Calu3 (cell line): Measurements from ENCODE around the gene SLC12A1. TPM values are rescaled to one million over a fixed set of nuclear protein-coding genes. Genes with fewer than 3 reads are reported as not detected.

ENCODE experiments used
- BruUV-seq: library from RNA; stranded (reverse); fragments of 400-500 nt; replicated peaks from 2 replicates; lab custom pipeline; 2021; lab: Mats Ljungman, UMichigan
- CTCF ChIA-PET: fragments of 300-600 bp; sonication (Branson Sonifier 250); formaldehyde crosslinking; loops from one replicate; lab custom pipeline; 2022; ENCODE audit warnings: antibody characterized with exemption; lab: Charles Lee
- DNase-seq: peaks from one replicate; pipeline ENCODE4 v3.0.0; 2022
- H3K27ac Mint-ChIP-seq: one replicate; pipeline ENCODE4 v1.8.0; 2022; ENCODE audit warnings: mixed read lengths; ENCODE audit not compliant: unreplicated experiment
- H3K27me3 Mint-ChIP-seq: one replicate; pipeline ENCODE4 v1.8.0; 2022; ENCODE audit warnings: mixed read lengths; ENCODE audit not compliant: unreplicated experiment
- H3K36me3 Mint-ChIP-seq: one replicate; pipeline ENCODE4 v1.8.0; 2022; ENCODE audit warnings: mild to moderate bottlenecking, moderate library complexity, mixed read lengths; ENCODE audit not compliant: insufficient read depth, unreplicated experiment
- H3K4me1 Mint-ChIP-seq: one replicate; pipeline ENCODE4 v1.8.0; 2022; ENCODE audit warnings: mild to moderate bottlenecking, low read depth, mixed read lengths; ENCODE audit not compliant: unreplicated experiment
- H3K4me3 Mint-ChIP-seq: one replicate; pipeline ENCODE4 v1.8.0; 2022; ENCODE audit warnings: mild to moderate bottlenecking, low read depth, moderate library complexity, mixed read lengths; ENCODE audit not compliant: unreplicated experiment
- H3K9me3 Mint-ChIP-seq: one replicate; pipeline ENCODE4 v1.8.0; 2022; ENCODE audit warnings: low read depth, mixed read lengths; ENCODE audit not compliant: unreplicated experiment
- intact Hi-C: fragments of 100-400 bp; cut with micrococcal nuclease; formaldehyde crosslinking; loops from one replicate; pipeline ENCODE4 v1.10.0; 2022; ENCODE audit not compliant: unreplicated experiment
- total RNA-seq: library from RNA; stranded (reverse); gene quantifications from 2 replicates; pipeline ENCODE4 v1.2.3, GENCODE V29; 2022
- TF ChIP-seq, protein P1 (sequence below): fragments of 200-600 bp; IDR thresholded peaks from one replicate; pipeline ENCODE4 v1.8.0; 2022; ENCODE audit warnings: antibody characterized with exemption; ENCODE audit not compliant: unreplicated experiment

The SLC12A1 gene
- total RNA-seq, 1 experiment from 2014 or later: not detected

DNA sequence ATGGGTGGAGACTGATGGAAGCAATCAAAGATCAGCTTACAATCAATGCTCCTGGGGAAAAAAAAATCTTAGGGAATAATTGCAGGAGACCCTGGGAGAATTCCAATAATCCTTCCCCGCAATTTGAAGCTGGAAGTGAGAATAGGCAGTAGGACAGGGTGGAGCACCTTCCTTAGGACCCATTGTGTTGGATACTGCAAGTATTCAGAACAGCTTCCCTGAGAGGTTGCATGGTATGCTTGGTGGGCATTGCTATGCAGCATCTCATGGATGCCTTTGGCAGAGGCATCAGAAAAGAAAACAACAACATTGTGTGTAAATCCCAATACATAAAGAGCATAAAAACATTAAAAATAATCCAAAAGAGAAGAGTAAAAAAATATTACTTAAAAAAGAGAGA is 100.5 kb downstream of the SLC12A1 start:
- no peaks in the 10 kb centered on the region for H3K4me1 Mint-ChIP-seq
- H3K9me3 Mint-ChIP-seq: no peaks in the 10 kb centered on the region
- H3K27me3 Mint-ChIP-seq: no peaks in the 10 kb centered on the region
- CTCF ChIA-PET: interaction anchor here (0.7 kb wide), 1 partner anchor 76 kb away, joined by 7 read pairs; no protein-coding TSS in a partner anchor
- no TSS peak for BruUV-seq
- TF ChIP-seq, protein P1, sequence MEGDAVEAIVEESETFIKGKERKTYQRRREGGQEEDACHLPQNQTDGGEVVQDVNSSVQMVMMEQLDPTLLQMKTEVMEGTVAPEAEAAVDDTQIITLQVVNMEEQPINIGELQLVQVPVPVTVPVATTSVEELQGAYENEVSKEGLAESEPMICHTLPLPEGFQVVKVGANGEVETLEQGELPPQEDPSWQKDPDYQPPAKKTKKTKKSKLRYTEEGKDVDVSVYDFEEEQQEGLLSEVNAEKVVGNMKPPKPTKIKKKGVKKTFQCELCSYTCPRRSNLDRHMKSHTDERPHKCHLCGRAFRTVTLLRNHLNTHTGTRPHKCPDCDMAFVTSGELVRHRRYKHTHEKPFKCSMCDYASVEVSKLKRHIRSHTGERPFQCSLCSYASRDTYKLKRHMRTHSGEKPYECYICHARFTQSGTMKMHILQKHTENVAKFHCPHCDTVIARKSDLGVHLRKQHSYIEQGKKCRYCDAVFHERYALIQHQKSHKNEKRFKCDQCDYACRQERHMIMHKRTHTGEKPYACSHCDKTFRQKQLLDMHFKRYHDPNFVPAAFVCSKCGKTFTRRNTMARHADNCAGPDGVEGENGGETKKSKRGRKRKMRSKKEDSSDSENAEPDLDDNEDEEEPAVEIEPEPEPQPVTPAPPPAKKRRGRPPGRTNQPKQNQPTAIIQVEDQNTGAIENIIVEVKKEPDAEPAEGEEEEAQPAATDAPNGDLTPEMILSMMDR: no peak
- DNase-seq: no peak
- H3K27ac Mint-ChIP-seq: no peak overlapping the region
- no peaks in the 10 kb centered on the region for H3K36me3 Mint-ChIP-seq
- no peak overlapping the region for H3K4me3 Mint-ChIP-seq
- intact Hi-C loops: no loop called here

GRCh38 chr15:48307586-48307985 is 101.5 kb downstream of the SLC12A1 start:
- peaks cover 2% of the 10 kb centered on the region for H3K27me3 Mint-ChIP-seq
- no peak overlapping the region for H3K4me3 Mint-ChIP-seq
- H3K4me1 Mint-ChIP-seq: no peaks in the 10 kb centered on the region
- H3K27ac Mint-ChIP-seq: no peak overlapping the region
- intact Hi-C loops: no loop called here
- no TSS peak for BruUV-seq
- TF ChIP-seq, protein P1: no peak
- CTCF ChIA-PET: interaction anchor here (0.7 kb wide), 2 partner anchors 77 to 872 kb away, joined by 4 to 7 read pairs; no protein-coding TSS in a partner anchor
- H3K36me3 Mint-ChIP-seq: no peaks in the 10 kb centered on the region
- no peaks in the 10 kb centered on the region for H3K9me3 Mint-ChIP-seq
- DNase-seq: no peak

- Mint-ChIP-seq H3K4me1 (no peaks in the 10 kb centered on the region), H3K9me3 (no peaks in the 10 kb centered on the region), H3K27ac (no peak overlapping the region), H3K36me3 (no peaks in the 10 kb centered on the region), H3K27me3 (peaks cover 8% of the 10 kb centered on the region), H3K4me3 (no peak overlapping the region)
- intact Hi-C loops: no loop called here
- DNase-seq: no peak
- CTCF ChIA-PET: no interaction called here
- TF ChIP-seq, protein P1: no peak
- BruUV-seq: no TSS peak
Measured at GRCh38 chr15:48309740-48310139, 103.6 kb downstream of the SLC12A1 start.

- Mint-ChIP-seq H3K4me1 (no peaks in the 10 kb centered on the region), H3K27ac (no peak overlapping the region), H3K9me3 (no peaks in the 10 kb centered on the region), H3K4me3 (no peak overlapping the region), H3K27me3 (peaks cover 8% of the 10 kb centered on the region), H3K36me3 (no peaks in the 10 kb centered on the region)
- TF ChIP-seq, protein P1: no peak
- intact Hi-C loops: no loop called here
- no TSS peak for BruUV-seq
- CTCF ChIA-PET: no interaction called here
- DNase-seq: no peak
Measured at GRCh38 chr15:48313216-48313615, 107.1 kb downstream of the SLC12A1 start.
